T-cell (primary cell): ENCODE data around the gene TRIM9. TPM values are rescaled to one million over a fixed set of nuclear protein-coding genes. Genes with fewer than 3 reads are reported as not detected.

Experiments used
- ATAC-seq, 4 experiments: fragments of 200-7000 bp in 3 of 4; fragments of 150-1000 bp in 1 of 4; cut with Tn5 transposase; replicated peaks in 1 of 4; 1 replicate in 3 of 4; 2 replicates in 1 of 4; pipeline ENCODE4 v1.10.0; 2021; ENCODE audit warnings: moderate library complexity in 3 of 4, mild to moderate bottlenecking in 2 of 4, moderate number of reproducible peaks in 1 of 4
- CTCF ChIA-PET, 2 donors: fragments of 300-600 bp; sonication (Branson Sonifier 250); formaldehyde crosslinking; loops; one replicate each; lab custom pipeline; 2022; ENCODE audit warnings: antibody characterized with exemption in 2 of 2; lab: Charles Lee
- POLR2A ChIA-PET, 2 donors: fragments of 300-600 bp; sonication (Branson Sonifier 250); formaldehyde crosslinking; loops; one replicate each; lab custom pipeline; 2022; ENCODE audit warnings: antibody characterized with exemption in 2 of 2; lab: Charles Lee
- DNase-seq, 35 experiments: peaks; one replicate each; pipeline versions ENCODE4 v3.0.0 to v3.0.0-alpha.2; 2013 to 2023
- H3K27ac ChIP-seq: one replicate; pipeline ENCODE4 v1.5.1; 2013; ENCODE audit warnings: low read length
- H3K27me3 ChIP-seq, 2 experiments: replicated peaks in 1 of 2; 1 replicate in 1 of 2; 2 replicates in 1 of 2; pipeline versions ENCODE4 v1.6.1 to v1.7.0; 2013; ENCODE audit warnings: low read length in 1 of 2, mixed read lengths in 1 of 2; ENCODE audit not compliant: control insufficient read depth in 2 of 2, insufficient read depth in 2 of 2; ENCODE audit errors: extremely low read depth in 1 of 2
- H3K36me3 ChIP-seq, 2 donors: 1 replicate in 1 of 2; 2 replicates in 1 of 2; pipeline versions ENCODE4 v1.6.1 to v1.7.0; 2013; ENCODE audit warnings: low read length in 1 of 2; ENCODE audit not compliant: control insufficient read depth in 2 of 2, insufficient read depth in 1 of 2; ENCODE audit errors: extremely low read depth in 1 of 2
- H3K4me1 ChIP-seq, 2 experiments: 1 replicate in 1 of 2; 2 replicates in 1 of 2; pipeline versions ENCODE4 v1.6.1 to v1.7.0; 2013; ENCODE audit warnings: low read length in 2 of 2, mixed read lengths in 1 of 2; ENCODE audit not compliant: insufficient read depth in 2 of 2, control insufficient read depth in 1 of 2; ENCODE audit errors: extremely low read depth in 1 of 2
- H3K4me3 ChIP-seq, 2 donors: 1 replicate in 1 of 2; 2 replicates in 1 of 2; pipeline versions ENCODE4 v1.5.1 to v1.7.0; 2013; ENCODE audit warnings: mild to moderate bottlenecking in 2 of 2, low read length in 1 of 2, moderate library complexity in 1 of 2; ENCODE audit not compliant: control insufficient read depth in 1 of 2; ENCODE audit errors: extremely low read depth in 1 of 2
- H3K9me3 ChIP-seq: 2 replicates; pipeline ENCODE4 v1.7.0; 2013
- H3K27ac Mint-ChIP-seq, 2 donors: one replicate each; pipeline ENCODE4 v1.8.0; 2020 to 2021; ENCODE audit warnings: mild to moderate bottlenecking in 2 of 2, mixed read lengths in 2 of 2
- H3K27me3 Mint-ChIP-seq, 2 donors: one replicate each; pipeline ENCODE4 v1.8.0; 2021 to 2022; ENCODE audit warnings: mixed read lengths in 2 of 2
- H3K36me3 Mint-ChIP-seq: one replicate; pipeline ENCODE4 v1.8.0; 2021; ENCODE audit warnings: mixed read lengths
- H3K4me1 Mint-ChIP-seq, 3 donors: one replicate each; pipeline ENCODE4 v1.8.0; 2020 to 2022; ENCODE audit warnings: mixed read lengths in 3 of 3, mild to moderate bottlenecking in 1 of 3
- H3K4me3 Mint-ChIP-seq, 3 donors: one replicate each; pipeline ENCODE4 v1.8.0; 2020 to 2022; ENCODE audit warnings: mild to moderate bottlenecking in 3 of 3, mixed read lengths in 3 of 3, moderate library complexity in 3 of 3
- H3K9me3 Mint-ChIP-seq, 3 donors: one replicate each; pipeline ENCODE4 v1.8.0; 2020 to 2022; ENCODE audit warnings: mixed read lengths in 3 of 3
- WGBS: methylation state at CpG from one replicate; pipeline ENCODE4 v1.1.5; 2013; ENCODE audit warnings: missing lambda C conversion rate; ENCODE audit not compliant: insufficient coverage; 5-methylcytosine and 5-hydroxymethylcytosine counted together
- total RNA-seq, 35 experiments: library from RNA in 6 of 35; stranded (reverse) in 6 of 35; fragments of 120-200 nt in 1 of 35; gene quantifications; one replicate each; pipeline versions ENCODE4 v1.2.1 to v1.2.4 and lab custom pipeline; 2013 to 2026

The TRIM9 gene
- total RNA-seq, 5 donors from 2014 or later (not counting 1 experiment from before 2014, with no cell fraction given): 0.30 to 1.3 (median 0.88) TPM

GRCh38 chr14:51014086-51014485, 80.8 kb downstream of the TRIM9 start:
- H3K27ac ChIP-seq: no peak overlapping the region
- Mint-ChIP-seq H3K4me3 (no peak overlapping the region), H3K9me3 (no peaks in the 10 kb centered on the region), H3K36me3 (no peaks in the 10 kb centered on the region), H3K27ac (no peak overlapping the region), H3K27me3 (peaks cover 0 to 13% of the 10 kb centered on the region in 2 donors), H3K4me1 (no peaks in the 10 kb centered on the region)
- H3K36me3 ChIP-seq: no peaks in the 10 kb centered on the region
- H3K9me3 ChIP-seq: no peaks in the 10 kb centered on the region
- POLR2A ChIA-PET: no interaction called here
- no peaks in the 10 kb centered on the region for H3K27me3 ChIP-seq
- 92% methylated on average over 2 of the region's 2 CpGs for WGBS
- DNase-seq: no peak
- CTCF ChIA-PET: no interaction called here
- no peak overlapping the region for H3K4me3 ChIP-seq
- ATAC-seq: no peak
- H3K4me1 ChIP-seq: no peaks in the 10 kb centered on the region

GRCh38 chr14:51012055-51012454, 82.8 kb downstream of the TRIM9 start:
- no peaks in the 10 kb centered on the region for H3K9me3 Mint-ChIP-seq
- H3K27me3 ChIP-seq: no peaks in the 10 kb centered on the region
- H3K4me1 ChIP-seq: no peaks in the 10 kb centered on the region
- H3K27ac ChIP-seq: no peak overlapping the region
- peaks cover 0 to 13% of the 10 kb centered on the region in 2 donors for H3K27me3 Mint-ChIP-seq
- H3K36me3 ChIP-seq: no peaks in the 10 kb centered on the region
- CTCF ChIA-PET: no interaction called here
- no peaks in the 10 kb centered on the region for H3K4me1 Mint-ChIP-seq
- WGBS: 100% methylated on average over 1 of the region's 3 CpGs
- POLR2A ChIA-PET: no interaction called here
- no peak overlapping the region for H3K4me3 ChIP-seq
- DNase-seq (no peak), ATAC-seq (no peak)
- H3K9me3 ChIP-seq: no peaks in the 10 kb centered on the region
- H3K36me3 Mint-ChIP-seq: no peaks in the 10 kb centered on the region
- no peak overlapping the region for H3K27ac Mint-ChIP-seq
- H3K4me3 Mint-ChIP-seq: no peak overlapping the region

- ChIA-PET POLR2A (interaction anchor here in 1 of 2 donors (0.7 kb wide), 1 partner anchor 36 kb away, joined by 3 read pairs; no protein-coding TSS in a partner anchor), CTCF (no interaction called here)
- H3K4me1 Mint-ChIP-seq: no peaks in the 10 kb centered on the region
- H3K4me3 Mint-ChIP-seq: no peak overlapping the region
- DNase-seq: no peak
- Histone ChIP-seq H3K27ac (no peak overlapping the region), H3K36me3 (no peaks in the 10 kb centered on the region), H3K4me1 (no peaks in the 10 kb centered on the region), H3K9me3 (no peaks in the 10 kb centered on the region), H3K4me3 (no peak overlapping the region), H3K27me3 (no peaks in the 10 kb centered on the region)
- peaks cover 0 to 4% of the 10 kb centered on the region in 2 donors for H3K27me3 Mint-ChIP-seq
- no peak for ATAC-seq
- no peak overlapping the region for H3K27ac Mint-ChIP-seq
- H3K36me3 Mint-ChIP-seq: no peaks in the 10 kb centered on the region
- H3K9me3 Mint-ChIP-seq: no peaks in the 10 kb centered on the region
These were observed 86.5 kb downstream of the TRIM9 start for GRCh38 chr14:51008446-51008845.

GRCh38 chr14:51006781-51007211, 88.1 kb downstream of the TRIM9 start:
- Mint-ChIP-seq H3K36me3 (no peaks in the 10 kb centered on the region), H3K4me1 (no peaks in the 10 kb centered on the region), H3K9me3 (no peaks in the 10 kb centered on the region), H3K27ac (no peak overlapping the region), H3K4me3 (no peak overlapping the region), H3K27me3 (peaks cover 4% of the 10 kb centered on the region in 2 donors)
- Histone ChIP-seq H3K9me3 (no peaks in the 10 kb centered on the region), H3K4me1 (no peaks in the 10 kb centered on the region), H3K27ac (no peak overlapping the region), H3K36me3 (no peaks in the 10 kb centered on the region), H3K27me3 (no peaks in the 10 kb centered on the region), H3K4me3 (no peak overlapping the region)
- ChIA-PET CTCF (no interaction called here), POLR2A (no interaction called here)
- WGBS: no CpG with 5 or more reads among the region's 4 CpGs
- ATAC-seq: no peak
- no peak for DNase-seq

- no peak for ATAC-seq
- CTCF ChIA-PET: no interaction called here
- peaks cover 4% of the 10 kb centered on the region in 2 donors for H3K27me3 Mint-ChIP-seq
These were observed 88.6 kb downstream of the TRIM9 start for GRCh38 chr14:51006324-51006723.

GRCh38 chr14:51004801-51005526, 89.9 kb downstream of the TRIM9 start:
- Mint-ChIP-seq H3K36me3 (no peaks in the 10 kb centered on the region), H3K4me3 (no peak overlapping the region), H3K9me3 (no peaks in the 10 kb centered on the region), H3K4me1 (no peaks in the 10 kb centered on the region), H3K27me3 (peaks cover 0 to 4% of the 10 kb centered on the region in 2 donors), H3K27ac (no peak overlapping the region)
- no peak overlapping the region for H3K4me3 ChIP-seq
- ATAC-seq: no peak
- H3K27ac ChIP-seq: no peak overlapping the region
- DNase-seq: no peak
- no peaks in the 10 kb centered on the region for H3K9me3 ChIP-seq
- ChIA-PET CTCF (interaction anchor here in 1 of 2 donors (0.6 kb wide), 1 partner anchor 90 kb away, joined by 4 read pairs; the partner anchor contains the start of gene TRIM9), POLR2A (no interaction called here)
- WGBS: 95% methylated on average over 2 of the region's 6 CpGs
- no peaks in the 10 kb centered on the region for H3K27me3 ChIP-seq
- H3K4me1 ChIP-seq: no peaks in the 10 kb centered on the region
- H3K36me3 ChIP-seq: no peaks in the 10 kb centered on the region

More at GRCh38 chr14:51006324-51006723, 88.6 kb downstream of the TRIM9 start:
- WGBS: no CpG with 5 or more reads among the region's 2 CpGs
- no peak for DNase-seq
- H3K36me3 ChIP-seq: no peaks in the 10 kb centered on the region
- POLR2A ChIA-PET: no interaction called here
- Mint-ChIP-seq H3K4me1 (no peaks in the 10 kb centered on the region), H3K36me3 (no peaks in the 10 kb centered on the region), H3K4me3 (no peak overlapping the region), H3K27ac (no peak overlapping the region), H3K9me3 (no peaks in the 10 kb centered on the region)
- H3K4me3 ChIP-seq: no peak overlapping the region
- H3K9me3 ChIP-seq: no peaks in the 10 kb centered on the region
- no peak overlapping the region for H3K27ac ChIP-seq
- no peaks in the 10 kb centered on the region for H3K4me1 ChIP-seq
- H3K27me3 ChIP-seq: no peaks in the 10 kb centered on the region
